GM10248 (cell line): ENCODE results near the gene MFN1.

Experiments
- CTCF ChIA-PET: fragments of 300-600 bp; sonication (Branson Sonifier 250); formaldehyde crosslinking; extraction: SDS; loops from one replicate; lab custom pipeline; 2021; ENCODE audit warnings: antibody characterized with exemption; lab: Yijun Ruan, JAX
- POLR2A ChIA-PET: fragments of 350-650 bp; sonication (Branson Sonifier 250); formaldehyde crosslinking; extraction: SDS; loops from one replicate; lab custom pipeline; 2020; ENCODE audit warnings: antibody characterized with exemption; lab: Yijun Ruan, JAX
- DNase-seq: peaks from one replicate; pipeline ENCODE4 v3.0.0; 2012; ENCODE audit errors: extremely low spot score
- CTCF ChIP-seq: IDR thresholded peaks from 2 replicates; pipeline ENCODE4 v1.5.1; 2012; ENCODE audit warnings: mild to moderate bottlenecking, low read depth; ENCODE audit errors: extremely low read depth, missing control alignments, control extremely low read depth

The MFN1 gene

GRCh38 chr3:179373938-179374337 lies 26.4 kb downstream of the MFN1 start:
- DNase-seq: no peak
- ChIA-PET CTCF (interaction anchor here (0.8 to 1.5 kb wide), 4 partner anchors 9 to 26 kb away, joined by 3 to 4 read pairs (median 3); partner anchors contain the start of gene MFN1), POLR2A (interaction anchor here (0.6 to 1.0 kb wide), 2 partner anchors 15 to 23 kb away, joined by 3 to 5 read pairs; no protein-coding TSS in a partner anchor)
- TF ChIP-seq CTCF: no peak

GRCh38 chr3:179375091-179375999 lies 27.8 kb downstream of the MFN1 start:
- TF ChIP-seq CTCF: no peak
- CTCF ChIA-PET: interaction anchor here (1.5 kb wide), 1 partner anchor 11 kb away, joined by 3 read pairs; no protein-coding TSS in a partner anchor
- no peak for DNase-seq
- POLR2A ChIA-PET: no interaction called here

- ChIA-PET POLR2A (no interaction called here), CTCF (interaction anchor here (1.5 kb wide), 1 partner anchor 12 kb away, joined by 3 read pairs; no protein-coding TSS in a partner anchor)
- no peak for TF ChIP-seq CTCF
- no peak for DNase-seq
Observed at GRCh38 chr3:179376474-179376873, 29.0 kb downstream of the MFN1 start.

- no peak for TF ChIP-seq CTCF
- ChIA-PET CTCF (interaction anchor here (1.6 kb wide), 1 partner anchor 18 kb away, joined by 3 read pairs; no protein-coding TSS in a partner anchor), POLR2A (no interaction called here)
- DNase-seq: no peak
Observed at GRCh38 chr3:179391906-179392305, 44.4 kb downstream of the MFN1 start.

- no peak for TF ChIP-seq CTCF
- no peak for DNase-seq
- CTCF ChIA-PET: interaction anchor here (1.8 kb wide), 1 partner anchor 13 kb away, joined by 6 read pairs; no protein-coding TSS in a partner anchor
- POLR2A ChIA-PET: no interaction called here
Observed at GRCh38 chr3:179398574-179399231, 51.2 kb downstream of the MFN1 start.

- POLR2A ChIA-PET: no interaction called here
- TF ChIP-seq CTCF: no peak
- no peak for DNase-seq
- CTCF ChIA-PET: interaction anchor here (1.0 to 1.6 kb wide), 3 partner anchors 8 to 11 kb away, joined by 3 to 6 read pairs (median 4); no protein-coding TSS in a partner anchor
Observed at GRCh38 chr3:179401561-179401960, 54.1 kb downstream of the MFN1 start.
